ENCODE measurements around the gene BPIFA3. TPM values are rescaled to one million over a fixed set of nuclear protein-coding genes. Genes with fewer than 3 reads are reported as not detected.

Gene BPIFA3
- total and polyA plus RNA-seq, 2 experiments from 2014 or later: not detected

GRCh38 chr20:33273117-33273851 lies 56.1 kb downstream of the BPIFA3 start:
- no peak overlapping the region for H2AFZ ChIP-seq
- WGBS (ENCODE audit: low lambda C conversion rate, missing lambda C conversion rate): 70% methylated on average over 13 of the region's 13 CpGs

GRCh38 chr20:33275215-33275614 lies 58.1 kb downstream of the BPIFA3 start:
- peaks cover 21% of the 10 kb centered on the region for H3K27me3 ChIP-seq
- no peaks in the 10 kb centered on the region for H4K20me1 ChIP-seq (ENCODE audit: insufficient read depth, poor library complexity, severe bottlenecking)
- no peak for DNase-seq (ENCODE audit: low spot score)
- H3K4me3 ChIP-seq: no peak overlapping the region
- WGBS (ENCODE audit: low lambda C conversion rate, missing lambda C conversion rate): 83% methylated on average over 8 of the region's 8 CpGs
- H3K36me3 ChIP-seq (replicated peaks; ENCODE audit: insufficient read depth, low read depth): no peaks in the 10 kb centered on the region
- no peaks in the 10 kb centered on the region for H3K9me2 ChIP-seq (replicated peaks; ENCODE audit: insufficient read depth)
- H3K79me2 ChIP-seq: no peaks in the 10 kb centered on the region
- no peak overlapping the region for H3K27ac ChIP-seq
- TF ChIP-seq EZH2 (IDR thresholded peaks at IDR 0.05; ENCODE audit: borderline replicate concordance) (no peak), EZH2phosphoT487 (IDR thresholded peaks at IDR 0.05; ENCODE audit: low read depth, severe bottlenecking, unreplicated experiment) (no peak), CTCF (IDR thresholded peaks at IDR 0.05; ENCODE audit: poor library complexity) (no peak)
- H3K4me2 ChIP-seq: no peak overlapping the region
- no peak overlapping the region for H2AFZ ChIP-seq
- no peaks in the 10 kb centered on the region for H3K9me3 ChIP-seq (ENCODE audit: low read depth)
- no peaks in the 10 kb centered on the region for H3K4me1 ChIP-seq (ENCODE audit: insufficient read depth)

More at GRCh38 chr20:33273117-33273851, 56.1 kb downstream of the BPIFA3 start:
- no peaks in the 10 kb centered on the region for H3K9me3 ChIP-seq (ENCODE audit: low read depth)
- no peak overlapping the region for H3K27ac ChIP-seq
- H3K4me1 ChIP-seq (ENCODE audit: insufficient read depth): no peaks in the 10 kb centered on the region
- TF ChIP-seq EZH2 (IDR thresholded peaks at IDR 0.05; ENCODE audit: borderline replicate concordance) (no peak), EZH2phosphoT487 (IDR thresholded peaks at IDR 0.05; ENCODE audit: low read depth, severe bottlenecking, unreplicated experiment) (no peak), CTCF (IDR thresholded peaks at IDR 0.05; ENCODE audit: poor library complexity) (no peak)
- H3K79me2 ChIP-seq: no peaks in the 10 kb centered on the region
- H3K9me2 ChIP-seq (replicated peaks; ENCODE audit: insufficient read depth): no peaks in the 10 kb centered on the region
- no peaks in the 10 kb centered on the region for H3K36me3 ChIP-seq (replicated peaks; ENCODE audit: insufficient read depth, low read depth)
- no peak for DNase-seq (ENCODE audit: low spot score)
- H3K27me3 ChIP-seq: peaks cover 21% of the 10 kb centered on the region
- no peaks in the 10 kb centered on the region for H4K20me1 ChIP-seq (ENCODE audit: insufficient read depth, poor library complexity, severe bottlenecking)
- H3K4me3 ChIP-seq: no peak overlapping the region
- H3K4me2 ChIP-seq: no peak overlapping the region

GRCh38 chr20:33275871-33276270 lies 58.7 kb downstream of the BPIFA3 start:
- no peaks in the 10 kb centered on the region for H4K20me1 ChIP-seq (ENCODE audit: insufficient read depth, poor library complexity, severe bottlenecking)
- no peak for TF ChIP-seq EZH2 (IDR thresholded peaks at IDR 0.05; ENCODE audit: borderline replicate concordance)
- no peak for TF ChIP-seq EZH2phosphoT487 (IDR thresholded peaks at IDR 0.05; ENCODE audit: low read depth, severe bottlenecking, unreplicated experiment)
- TF ChIP-seq CTCF (IDR thresholded peaks at IDR 0.05; ENCODE audit: poor library complexity): no peak
- H3K27me3 ChIP-seq: peaks cover 14% of the 10 kb centered on the region
- H3K9me2 ChIP-seq (replicated peaks; ENCODE audit: insufficient read depth): no peaks in the 10 kb centered on the region
- no peak overlapping the region for H3K27ac ChIP-seq
- H3K4me1 ChIP-seq (ENCODE audit: insufficient read depth): no peaks in the 10 kb centered on the region
- no peak overlapping the region for H2AFZ ChIP-seq
- H3K9me3 ChIP-seq (ENCODE audit: low read depth): no peaks in the 10 kb centered on the region
- no peak overlapping the region for H3K4me3 ChIP-seq
- no peaks in the 10 kb centered on the region for H3K36me3 ChIP-seq (replicated peaks; ENCODE audit: insufficient read depth, low read depth)
- DNase-seq (ENCODE audit: low spot score): no peak
- H3K4me2 ChIP-seq: no peak overlapping the region
- H3K79me2 ChIP-seq: no peaks in the 10 kb centered on the region
- 64% methylated on average over 2 of the region's 3 CpGs for WGBS (ENCODE audit: low lambda C conversion rate, missing lambda C conversion rate)
